Measurements from ENCODE around the gene GABBR2. TPM values are rescaled to one million over a fixed set of nuclear protein-coding genes. Genes with fewer than 3 reads are reported as not detected.
"Not testable (repeated sequence)": the region's sequence is repeated elsewhere in the genome, so short reads cannot be mapped to it uniquely, and the experiment has no call there.

GABBR2 gene
- total and polyA plus RNA-seq, 7 experiments from 2014 or later: not detected

GRCh38 chr9:98479449-98479848, 229.3 kb downstream of the GABBR2 start:
- intact Hi-C loops (cut with micrococcal nuclease): no loop called here
- CTCF ChIA-PET: no interaction called here
- Histone ChIP-seq H3K36me3 (ENCODE audit: control insufficient read depth in 2 of 3, insufficient read depth in 3 of 3, low read length in 3 of 3) (no peaks in the 10 kb centered on the region), H3K27ac (ENCODE audit: low read depth, low read length) (no peak overlapping the region), H3K4me3 (ENCODE audit: low read length) (no peak overlapping the region), H3K9me3 (ENCODE audit: control insufficient read depth in 2 of 3, low read length in 3 of 3) (no peaks in the 10 kb centered on the region), H3K27me3 (ENCODE audit: control insufficient read depth in 2 of 2, insufficient read depth in 2 of 2, low read length in 2 of 2) (peaks cover 0 to 3% of the 10 kb centered on the region in 2 donors), H3K4me1 (ENCODE audit: control insufficient read depth in 2 of 2, insufficient read depth in 2 of 2, low read length in 2 of 2) (no peaks in the 10 kb centered on the region)
- ATAC-seq: no peak
- H3K9me3 Mint-ChIP-seq: peaks cover 0 to 4% (median 0%) of the 10 kb centered on the region in 11 donors
- no peaks in the 10 kb centered on the region for H3K36me3 Mint-ChIP-seq
- POLR2A ChIA-PET: interaction anchor here (0.6 kb wide), 1 partner anchor 30 kb away, joined by 4 read pairs; no protein-coding TSS in a partner anchor
- no peak overlapping the region for H3K4me3 Mint-ChIP-seq
- H3K27ac Mint-ChIP-seq: no peak overlapping the region
- no peaks in the 10 kb centered on the region for H3K4me1 Mint-ChIP-seq
- peaks cover 15 to 35% (median 28%) of the 10 kb centered on the region in 5 donors for H3K27me3 Mint-ChIP-seq
- DNase-seq: no peak

- intact Hi-C loops (cut with micrococcal nuclease): no loop called here
- POLR2A ChIA-PET: no interaction called here
- H3K9me3 ChIP-seq (ENCODE audit: control insufficient read depth in 2 of 3, low read length in 3 of 3): no peaks in the 10 kb centered on the region
- H3K27ac ChIP-seq (ENCODE audit: low read depth, low read length): no peak overlapping the region
- H3K4me3 ChIP-seq (ENCODE audit: low read length): no peak overlapping the region
- H3K4me1 ChIP-seq (ENCODE audit: control insufficient read depth in 2 of 2, insufficient read depth in 2 of 2, low read length in 2 of 2): no peaks in the 10 kb centered on the region
- no peak for ATAC-seq
- no peaks in the 10 kb centered on the region for H3K27me3 ChIP-seq (ENCODE audit: control insufficient read depth in 2 of 2, insufficient read depth in 2 of 2, low read length in 2 of 2)
- CTCF ChIA-PET: no interaction called here
- Mint-ChIP-seq H3K27me3 (peaks cover 7 to 21% (median 15%) of the 10 kb centered on the region in 5 donors), H3K27ac (no peak overlapping the region), H3K4me3 (no peak overlapping the region), H3K36me3 (no peaks in the 10 kb centered on the region), H3K4me1 (no peaks in the 10 kb centered on the region), H3K9me3 (peaks cover 0 to 1% (median 0%) of the 10 kb centered on the region in 11 donors)
- DNase-seq: no peak
- no peaks in the 10 kb centered on the region for H3K36me3 ChIP-seq (ENCODE audit: control insufficient read depth in 2 of 3, insufficient read depth in 3 of 3, low read length in 3 of 3)
Measured at GRCh38 chr9:98477884-98478283, 230.9 kb downstream of the GABBR2 start.

GRCh38 chr9:98472216-98472615, 236.5 kb downstream of the GABBR2 start:
- Histone ChIP-seq H3K36me3 (ENCODE audit: control insufficient read depth in 2 of 3, insufficient read depth in 3 of 3, low read length in 3 of 3) (no peaks in the 10 kb centered on the region), H3K4me3 (ENCODE audit: low read length) (no peak overlapping the region), H3K27ac (ENCODE audit: low read depth, low read length) (no peak overlapping the region), H3K4me1 (ENCODE audit: control insufficient read depth in 2 of 2, insufficient read depth in 2 of 2, low read length in 2 of 2) (no peaks in the 10 kb centered on the region), H3K27me3 (ENCODE audit: control insufficient read depth in 2 of 2, insufficient read depth in 2 of 2, low read length in 2 of 2) (no peaks in the 10 kb centered on the region), H3K9me3 (ENCODE audit: control insufficient read depth in 2 of 3, low read length in 3 of 3) (no peaks in the 10 kb centered on the region)
- CTCF ChIA-PET: no interaction called here
- Mint-ChIP-seq H3K36me3 (no peaks in the 10 kb centered on the region), H3K27me3 (peaks cover 4 to 15% (median 9%) of the 10 kb centered on the region in 5 donors), H3K4me3 (no peak overlapping the region), H3K4me1 (no peaks in the 10 kb centered on the region), H3K9me3 (peaks cover 0 to 14% (median 4%) of the 10 kb centered on the region in 11 donors), H3K27ac (no peak overlapping the region)
- no peak for ATAC-seq
- POLR2A ChIA-PET: no interaction called here
- intact Hi-C loops (cut with micrococcal nuclease): no loop called here
- no peak for DNase-seq

- ATAC-seq (no peak), DNase-seq (no peak)
- no peak overlapping the region for H3K27ac Mint-ChIP-seq
- no peaks in the 10 kb centered on the region for H3K36me3 Mint-ChIP-seq
- Histone ChIP-seq H3K9me3 (ENCODE audit: control insufficient read depth in 2 of 3, low read length in 3 of 3) (no peaks in the 10 kb centered on the region), H3K27ac (ENCODE audit: low read depth, low read length) (no peak overlapping the region), H3K4me3 (ENCODE audit: low read length) (no peak overlapping the region), H3K36me3 (ENCODE audit: control insufficient read depth in 2 of 3, insufficient read depth in 3 of 3, low read length in 3 of 3) (no peaks in the 10 kb centered on the region), H3K4me1 (ENCODE audit: control insufficient read depth in 2 of 2, insufficient read depth in 2 of 2, low read length in 2 of 2) (no peaks in the 10 kb centered on the region), H3K27me3 (ENCODE audit: control insufficient read depth in 2 of 2, insufficient read depth in 2 of 2, low read length in 2 of 2) (no peaks in the 10 kb centered on the region)
- intact Hi-C loops (cut with micrococcal nuclease): no loop called here
- ChIA-PET CTCF (no interaction called here), POLR2A (no interaction called here)
- no peaks in the 10 kb centered on the region for H3K4me1 Mint-ChIP-seq
- no peak overlapping the region for H3K4me3 Mint-ChIP-seq
- peaks cover 0 to 14% (median 4%) of the 10 kb centered on the region in 11 donors for H3K9me3 Mint-ChIP-seq
- H3K27me3 Mint-ChIP-seq: peaks cover 9 to 20% (median 16%) of the 10 kb centered on the region in 5 donors
Measured at GRCh38 chr9:98471185-98471584, 237.6 kb downstream of the GABBR2 start.

- Histone ChIP-seq H3K27me3 (ENCODE audit: control insufficient read depth in 2 of 2, insufficient read depth in 2 of 2, low read length in 2 of 2) (no peaks in the 10 kb centered on the region), H3K27ac (ENCODE audit: low read depth, low read length) (no peak overlapping the region), H3K9me3 (ENCODE audit: control insufficient read depth in 2 of 3, low read length in 3 of 3) (no peaks in the 10 kb centered on the region), H3K4me1 (ENCODE audit: control insufficient read depth in 2 of 2, insufficient read depth in 2 of 2, low read length in 2 of 2) (no peaks in the 10 kb centered on the region), H3K4me3 (ENCODE audit: low read length) (no peak overlapping the region), H3K36me3 (ENCODE audit: control insufficient read depth in 2 of 3, insufficient read depth in 3 of 3, low read length in 3 of 3) (no peaks in the 10 kb centered on the region)
- H3K27me3 Mint-ChIP-seq: peaks cover 3 to 30% (median 18%) of the 10 kb centered on the region in 5 donors
- DNase-seq (no peak), ATAC-seq (no peak)
- ChIA-PET CTCF (no interaction called here), POLR2A (no interaction called here)
- intact Hi-C loops (cut with micrococcal nuclease): no loop called here
- no peak overlapping the region for H3K4me3 Mint-ChIP-seq
- H3K27ac Mint-ChIP-seq: no peak overlapping the region
- H3K4me1 Mint-ChIP-seq: no peaks in the 10 kb centered on the region
- H3K36me3 Mint-ChIP-seq: no peaks in the 10 kb centered on the region
- H3K9me3 Mint-ChIP-seq: peaks cover under 1 to 23% (median 5%) of the 10 kb centered on the region in 11 donors
Measured at GRCh38 chr9:98468567-98469239, 240.0 kb downstream of the GABBR2 start.

- Mint-ChIP-seq H3K4me3 (no peak overlapping the region), H3K4me1 (no peaks in the 10 kb centered on the region), H3K27me3 (peaks cover 3 to 34% (median 19%) of the 10 kb centered on the region in 5 donors), H3K27ac (no peak overlapping the region), H3K9me3 (peaks cover 3 to 49% (median 13%) of the 10 kb centered on the region in 11 donors), H3K36me3 (peaks cover 0 to 4% (median 0%) of the 10 kb centered on the region in 5 donors)
- no peaks in the 10 kb centered on the region for H3K36me3 ChIP-seq (ENCODE audit: control insufficient read depth in 2 of 3, insufficient read depth in 3 of 3, low read length in 3 of 3)
- no peaks in the 10 kb centered on the region for H3K27me3 ChIP-seq (ENCODE audit: control insufficient read depth in 2 of 2, insufficient read depth in 2 of 2, low read length in 2 of 2)
- H3K4me3 ChIP-seq (ENCODE audit: low read length): no peak overlapping the region
- no peak overlapping the region for H3K27ac ChIP-seq (ENCODE audit: low read depth, low read length)
- H3K4me1 ChIP-seq (ENCODE audit: control insufficient read depth in 2 of 2, insufficient read depth in 2 of 2, low read length in 2 of 2): no peaks in the 10 kb centered on the region
- CTCF ChIA-PET: no interaction called here
- no peak for DNase-seq
- POLR2A ChIA-PET: no interaction called here
- ATAC-seq: no peak
- intact Hi-C loops (cut with micrococcal nuclease): no loop called here
- H3K9me3 ChIP-seq (ENCODE audit: control insufficient read depth in 2 of 3, low read length in 3 of 3): peaks cover 0 to 13% (median 0%) of the 10 kb centered on the region in 3 experiments
Measured at GRCh38 chr9:98465799-98466198, 242.9 kb downstream of the GABBR2 start.

GRCh38 chr9:98464156-98464690, 244.5 kb downstream of the GABBR2 start:
- Mint-ChIP-seq H3K27me3 (peaks cover 0 to 29% (median 16%) of the 10 kb centered on the region in 5 donors), H3K9me3 (peaks cover 0 to 53% (median 21%) of the 10 kb centered on the region in 11 donors)
- ATAC-seq; H3K36me3 ChIP-seq (ENCODE audit: control insufficient read depth in 2 of 3, insufficient read depth in 3 of 3, low read length in 3 of 3); H3K4me3 ChIP-seq (ENCODE audit: low read length); H3K27ac Mint-ChIP-seq; H3K27me3 ChIP-seq (ENCODE audit: control insufficient read depth in 2 of 2, insufficient read depth in 2 of 2, low read length in 2 of 2); intact Hi-C loops (cut with micrococcal nuclease); H3K4me1 Mint-ChIP-seq; H3K4me1 ChIP-seq (ENCODE audit: control insufficient read depth in 2 of 2, insufficient read depth in 2 of 2, low read length in 2 of 2); CTCF ChIA-PET; H3K27ac ChIP-seq (ENCODE audit: low read depth, low read length); POLR2A ChIA-PET; DNase-seq; H3K36me3 Mint-ChIP-seq; H3K4me3 Mint-ChIP-seq: not testable (repeated sequence)
- peaks cover 0 to 21% (median 0%) of the 10 kb centered on the region in 3 experiments for H3K9me3 ChIP-seq (ENCODE audit: control insufficient read depth in 2 of 3, low read length in 3 of 3)

Measured in naive thymus-derived CD4-positive, alpha-beta T cell (primary cell).